GM21360 (cell line): ENCODE data around the gene NBEA.
"Not testable (repeated sequence)": the region's sequence is repeated elsewhere in the genome, so short reads cannot be mapped to it uniquely, and the experiment has no call there.

Experiments
- ATAC-seq: cut with Tn5 transposase; IDR thresholded peaks from one replicate; pipeline ENCODE4 v1.9.1; 2021; ENCODE audit warnings: mild to moderate bottlenecking, moderate library complexity; ENCODE audit not compliant: unreplicated experiment

NBEA gene

DNA sequence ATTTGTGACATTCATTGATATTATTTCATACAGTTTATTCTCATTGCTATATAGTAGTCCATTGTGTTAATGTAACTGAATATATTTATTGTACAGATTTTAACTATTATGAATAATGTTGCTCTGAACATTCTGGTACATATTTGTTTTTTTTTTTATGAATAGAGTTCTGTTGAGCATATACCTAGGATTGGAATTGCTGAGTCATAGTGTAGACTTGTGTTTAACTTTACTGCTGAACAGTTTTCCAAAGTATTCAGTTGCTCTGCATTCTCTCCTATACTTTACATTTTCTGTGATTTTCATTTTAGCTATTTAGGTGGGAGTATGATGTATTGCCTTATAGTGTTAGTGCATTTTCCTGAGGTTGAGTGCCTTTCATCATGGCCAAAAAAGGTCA lies 436.9 kb downstream of the NBEA start:
- no peak for ATAC-seq

DNA sequence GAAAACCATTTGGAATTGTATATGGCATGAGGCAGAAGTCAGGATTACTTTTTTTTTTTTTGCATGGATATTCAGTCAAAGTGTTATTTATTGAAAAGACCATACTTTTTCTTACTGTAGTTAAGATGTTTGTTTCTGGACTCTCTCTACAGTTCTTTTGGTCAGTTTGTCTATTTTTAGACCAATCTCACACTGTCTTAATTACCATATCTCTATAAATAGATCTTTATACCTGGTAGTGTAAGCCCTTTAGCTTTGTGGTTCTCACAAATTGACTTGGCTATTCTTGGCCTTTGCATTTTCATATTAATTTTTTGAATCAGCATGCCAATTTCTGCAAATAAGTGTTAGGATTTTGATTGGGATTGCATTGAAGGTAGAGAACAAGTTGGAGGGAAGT lies 437.6 kb downstream of the NBEA start:
- no peak for ATAC-seq

- ATAC-seq = no peak
Observed at GRCh38 chr13:35387682-35388250, 445.7 kb downstream of the NBEA start.

DNA sequence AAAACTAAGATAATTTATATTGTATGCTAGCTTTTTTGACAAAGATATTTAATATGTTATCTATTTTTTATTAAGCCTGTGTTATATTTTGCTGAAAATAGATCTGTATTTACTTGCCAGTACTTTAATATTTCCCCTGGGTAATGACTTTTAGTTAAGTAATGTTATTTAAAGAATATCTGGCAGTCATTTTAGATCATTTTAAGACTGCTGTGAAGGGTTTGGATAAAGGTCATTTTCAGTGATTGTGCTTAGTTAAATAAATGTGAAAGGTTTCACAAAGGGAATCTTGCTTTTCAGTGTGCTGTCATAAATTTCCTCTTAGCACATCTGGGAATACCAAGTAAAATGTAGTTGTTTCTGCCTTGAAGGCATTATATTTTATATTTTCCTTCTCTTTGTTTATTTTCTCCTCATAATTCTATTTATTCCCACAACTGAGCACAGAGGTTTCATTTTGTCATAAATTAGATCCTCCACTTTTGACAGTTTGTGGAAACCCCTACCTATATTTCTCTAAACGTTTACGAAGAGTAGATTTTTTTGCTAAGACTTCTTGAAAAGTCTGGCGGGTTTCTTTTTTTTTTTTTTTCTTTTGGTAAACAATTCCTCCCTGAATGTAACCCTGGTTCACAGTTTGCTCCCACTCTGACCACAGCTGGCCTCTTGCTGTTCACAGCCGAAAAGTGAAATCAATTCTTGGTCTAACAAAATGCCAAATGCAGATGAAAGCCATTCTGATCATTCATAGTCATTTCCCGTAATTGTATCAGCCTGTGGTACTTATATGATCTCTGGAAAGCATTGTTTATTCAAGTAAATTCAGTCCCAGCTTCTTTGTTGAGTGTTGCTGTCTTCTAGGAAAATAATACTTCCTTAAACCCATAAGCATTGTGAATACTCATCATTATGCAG lies 446.6 kb downstream of the NBEA start:
- ATAC-seq = no peak

- ATAC-seq = no peak
Observed at GRCh38 chr13:35389535-35389934, 447.5 kb downstream of the NBEA start.

DNA sequence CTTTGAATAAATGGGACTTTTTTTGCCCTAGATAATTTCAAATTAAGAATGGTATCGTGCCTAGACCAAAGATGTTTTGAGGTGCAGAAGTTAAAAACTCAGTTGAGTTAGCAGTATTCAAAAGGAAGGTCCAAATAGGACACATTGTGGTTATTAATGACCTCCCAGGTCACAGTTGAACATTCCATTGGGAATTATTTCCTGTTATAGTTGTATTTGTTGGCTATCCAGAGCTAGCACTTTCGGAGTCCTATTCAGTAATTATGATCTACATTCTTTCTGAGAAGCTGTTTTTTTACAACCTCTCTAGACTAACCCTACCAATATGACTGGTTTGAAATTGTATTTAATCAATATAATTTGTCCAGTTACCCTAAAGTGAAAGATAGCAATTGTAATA lies 450.7 kb downstream of the NBEA start:
- ATAC-seq = no peak

DNA sequence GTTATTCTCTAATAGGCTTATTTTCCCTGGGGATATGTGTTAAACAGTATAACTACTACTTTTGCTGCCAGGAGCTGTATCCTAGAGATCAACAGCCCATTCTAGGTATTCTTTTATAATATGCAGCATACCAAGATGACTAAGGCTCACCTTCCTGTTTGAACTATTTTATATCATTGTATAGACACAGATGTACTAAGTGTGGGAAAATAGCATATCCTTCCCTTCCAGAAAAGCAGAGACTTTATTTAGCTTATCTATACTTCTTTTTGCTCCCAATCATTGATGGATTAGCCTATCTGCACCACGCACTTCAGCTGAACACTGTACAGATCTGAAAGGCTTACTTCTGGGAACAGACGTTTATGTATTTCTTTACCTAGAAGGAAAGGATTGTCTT lies 451.8 kb downstream of the NBEA start:
- no peak for ATAC-seq

- ATAC-seq = not testable (repeated sequence)
Observed at GRCh38 chr13:35408285-35408684, 466.2 kb downstream of the NBEA start.

DNA sequence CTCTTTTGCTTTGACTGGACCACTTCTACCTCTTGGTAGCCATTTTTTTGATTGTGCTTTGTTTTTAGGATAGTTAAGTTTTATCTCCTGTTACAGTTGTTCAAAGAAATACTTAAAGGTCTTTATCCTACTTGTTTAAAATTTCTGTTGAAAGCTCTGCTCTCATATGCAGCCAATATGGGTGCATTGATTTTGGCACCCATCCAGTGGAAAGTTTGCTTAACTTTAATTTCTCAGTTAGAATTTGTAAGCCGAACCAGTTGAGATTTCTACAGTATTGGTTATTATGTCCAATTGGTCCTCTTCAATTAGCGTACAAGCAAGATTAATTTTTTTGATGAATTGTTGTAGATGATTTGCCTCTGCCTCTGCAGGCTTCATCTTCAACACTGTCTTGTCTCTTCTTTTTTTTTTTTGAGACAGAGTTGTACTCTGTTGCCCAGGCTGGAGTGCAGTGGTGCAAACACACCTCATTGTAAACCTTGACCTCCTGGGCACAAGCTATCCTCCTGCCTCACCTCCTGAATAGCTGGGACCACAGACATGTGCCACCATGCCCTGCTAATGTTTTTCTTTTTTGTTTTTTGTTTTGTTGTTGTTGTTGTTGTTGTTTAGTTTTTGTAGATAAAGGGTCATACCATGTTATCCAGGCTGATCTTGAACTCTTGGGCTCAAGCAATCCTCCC lies 469.1 kb downstream of the NBEA start:
- no peak for ATAC-seq

- no peak for ATAC-seq
Observed at GRCh38 chr13:35448465-35448864, 506.4 kb downstream of the NBEA start.

- no peak for ATAC-seq
Observed at GRCh38 chr13:35449821-35450220, 507.8 kb downstream of the NBEA start.

- no peak for ATAC-seq
Observed at GRCh38 chr13:35455022-35455421, 513.0 kb downstream of the NBEA start.

GRCh38 chr13:35457258-35457657 lies 515.2 kb downstream of the NBEA start:
- no peak for ATAC-seq

DNA sequence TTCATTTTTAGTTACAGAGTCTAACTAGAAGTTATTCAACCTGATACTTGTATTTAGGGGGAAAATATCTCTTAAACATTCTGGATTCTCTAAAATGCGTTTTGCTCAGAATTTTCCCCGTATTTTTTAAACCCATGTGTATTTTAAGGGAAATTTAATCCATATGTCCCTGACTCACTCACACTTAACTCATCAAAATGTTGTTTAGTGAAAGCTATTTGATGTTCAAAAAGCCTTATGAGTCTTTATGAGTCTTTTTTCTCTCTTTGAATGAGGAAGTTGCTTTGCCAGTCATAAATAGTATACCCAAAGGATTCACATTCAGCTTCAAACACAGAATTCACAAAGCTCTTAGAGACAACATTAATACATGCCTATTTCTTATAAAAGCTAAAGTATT lies 518.0 kb downstream of the NBEA start:
- ATAC-seq = no peak

DNA sequence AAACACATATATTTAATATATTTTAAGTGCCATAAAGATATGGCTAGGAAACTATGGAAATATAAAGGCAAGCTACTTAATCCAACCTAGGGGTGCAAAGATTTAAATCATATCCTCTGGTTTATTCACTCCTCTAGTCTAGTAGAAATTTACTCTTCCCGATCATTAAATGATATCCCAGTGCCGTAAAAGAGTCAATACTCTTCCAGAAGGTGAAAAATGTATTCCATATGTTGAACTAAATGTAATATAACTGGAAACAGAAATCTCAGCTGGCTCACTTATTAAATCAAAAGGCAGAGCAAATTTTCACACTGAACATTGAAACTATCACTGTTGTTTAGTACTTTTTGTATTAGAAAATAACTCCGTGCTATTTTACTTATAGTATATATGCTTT lies 523.3 kb downstream of the NBEA start:
- ATAC-seq = no peak

DNA sequence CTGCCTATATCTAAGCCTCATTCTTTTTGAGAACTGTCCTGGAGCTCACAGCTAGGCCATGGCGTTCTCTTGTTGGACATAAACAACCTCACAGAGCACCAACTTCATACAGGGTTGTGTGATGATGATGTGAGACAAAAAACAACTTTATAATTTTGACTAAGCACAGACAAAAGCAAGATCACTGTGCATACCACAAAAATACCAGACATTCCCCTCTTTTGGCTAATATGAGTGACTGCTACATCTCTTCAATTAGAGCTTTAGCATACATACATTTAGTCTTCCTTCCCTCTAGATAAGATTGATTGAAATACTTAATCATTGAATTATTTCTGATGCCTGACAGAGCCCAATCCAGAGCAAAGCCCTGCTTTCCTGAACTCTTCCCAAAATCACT lies 526.1 kb downstream of the NBEA start:
- no peak for ATAC-seq

- ATAC-seq = no peak
Observed at GRCh38 chr13:35469806-35470525, 527.9 kb downstream of the NBEA start.

DNA sequence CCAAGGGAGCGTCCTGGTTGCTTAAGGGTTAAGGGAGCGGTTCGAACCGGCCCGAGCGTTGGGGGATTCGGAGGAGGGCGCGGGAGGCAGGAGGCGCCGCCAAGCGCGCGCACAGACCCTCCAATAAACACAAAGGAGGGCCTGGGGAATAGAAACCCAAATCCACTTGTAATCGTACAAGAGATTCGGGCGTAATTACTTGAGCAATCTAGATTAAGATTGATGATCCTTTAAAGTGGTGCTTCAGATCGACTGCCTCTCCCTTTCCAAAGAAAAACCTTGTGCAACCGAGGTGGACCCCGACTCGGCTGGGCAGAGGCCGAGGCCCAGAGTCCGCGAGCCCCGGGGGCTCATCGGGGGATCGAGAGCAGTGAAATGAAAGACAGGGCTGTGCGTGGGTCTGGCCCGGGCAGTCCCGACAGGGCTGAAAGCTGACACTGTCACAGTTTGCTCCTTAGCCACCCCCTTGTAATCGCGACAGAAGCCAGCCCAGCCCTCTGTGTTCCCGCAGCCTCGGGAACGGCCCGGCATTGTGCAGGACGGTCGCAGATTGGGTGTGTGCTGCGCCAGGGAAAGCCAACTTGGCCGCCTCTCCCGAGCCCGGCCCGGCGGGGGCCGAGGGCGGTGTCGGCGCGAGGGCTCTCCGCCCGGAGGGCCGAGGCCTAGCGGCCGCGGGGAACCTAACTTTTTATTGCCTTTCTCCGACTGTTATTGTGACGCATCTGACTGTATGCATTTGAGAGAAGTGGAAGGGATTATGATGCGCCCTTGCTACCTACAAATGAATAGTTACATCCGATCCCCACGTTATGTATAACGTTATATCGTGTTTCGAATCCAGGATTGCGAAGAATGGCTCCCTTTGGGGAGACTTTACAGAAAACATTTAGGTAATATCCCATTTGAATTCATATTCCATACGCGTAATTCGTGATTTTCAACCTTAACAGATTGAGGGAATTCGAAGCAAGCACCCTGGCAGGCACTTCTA lies 528.9 kb downstream of the NBEA start:
- ATAC-seq = no peak

- ATAC-seq = no peak
Observed at GRCh38 chr13:35471706-35472322, 529.7 kb downstream of the NBEA start.
